HL-60/S4 treated with retinoic acid at 250 ng/mL for 4 days and 3 days (cell line): ENCODE data around the gene PPP1R3D.

Experiments
- in situ Hi-C: fragments of 300-500 bp; cut with MboI; formaldehyde crosslinking; loops from 2 replicates; pipeline ENCODE4 v1.7.0; 2022; ENCODE audit warnings: low sequenced_read_pairs

Gene PPP1R3D

DNA sequence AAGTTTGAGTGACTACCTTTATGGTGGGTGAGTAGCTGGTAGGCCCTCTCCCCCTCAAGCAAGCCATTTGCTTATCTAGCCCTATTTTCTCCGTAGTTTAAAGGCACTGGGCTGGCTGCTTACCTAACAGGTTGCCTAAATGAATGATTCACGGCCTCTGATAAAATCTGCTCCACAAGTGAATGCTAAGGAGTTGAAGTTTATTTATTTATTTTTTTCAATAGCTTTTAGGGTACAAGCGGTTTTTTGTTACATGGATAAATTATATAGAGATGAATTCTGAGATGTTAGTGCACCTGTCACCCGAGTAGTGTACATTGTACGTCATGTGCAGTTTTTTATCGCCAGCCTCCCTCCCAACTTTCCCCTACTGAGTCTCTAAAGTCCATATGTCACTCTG is 9.8 kb upstream of the PPP1R3D start:
- in situ Hi-C loops, result loop anchor here (25.0 kb wide), 1 partner anchor 1312 kb away; the partner anchor contains the start of gene CDH4

GRCh38 chr20:59948828-59949720 is 9.0 kb upstream of the PPP1R3D start:
- in situ Hi-C loops, result no loop called here

GRCh38 chr20:59948212-59948611 is 8.1 kb upstream of the PPP1R3D start:
- in situ Hi-C loops, result no loop called here

DNA sequence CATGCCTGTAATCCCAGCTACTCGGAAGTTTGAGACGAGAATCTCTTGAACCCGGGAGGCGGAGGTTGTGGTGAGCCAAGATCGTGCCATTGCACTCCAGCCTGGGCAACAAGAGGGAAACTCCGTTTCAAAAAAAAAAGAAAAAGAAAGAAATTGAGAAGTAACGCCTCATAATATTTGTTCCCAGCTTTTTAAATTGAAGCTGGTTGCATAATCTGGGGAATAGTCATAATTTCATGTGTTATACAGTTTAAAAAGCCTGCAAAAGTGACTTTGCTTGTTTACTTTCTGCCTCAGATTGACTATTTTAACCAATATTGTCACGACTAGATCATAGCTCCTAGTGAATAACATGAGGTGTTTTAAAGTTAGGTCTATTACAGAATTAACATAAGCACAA is 7.3 kb upstream of the PPP1R3D start:
- in situ Hi-C loops, result no loop called here

DNA sequence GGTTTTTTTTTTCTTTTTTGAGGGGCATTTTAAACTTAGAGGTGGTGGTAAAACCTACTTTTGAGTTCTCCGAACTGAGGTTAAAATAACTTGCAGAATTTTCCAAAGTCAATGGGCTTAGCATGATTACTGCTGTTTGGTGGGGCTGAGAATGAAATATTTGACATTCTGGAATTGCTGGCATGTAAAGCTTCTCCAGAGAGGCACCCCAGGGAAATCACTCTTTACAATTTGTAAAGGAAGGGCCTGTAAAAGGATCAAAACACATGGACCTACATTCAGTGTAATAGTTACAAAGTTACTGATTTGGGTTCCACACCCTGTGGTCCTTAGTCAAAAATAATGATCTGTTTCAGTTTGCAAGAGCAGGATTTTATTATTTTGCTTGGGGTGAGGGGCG is 5.6 kb upstream of the PPP1R3D start:
- in situ Hi-C loops, result no loop called here

DNA sequence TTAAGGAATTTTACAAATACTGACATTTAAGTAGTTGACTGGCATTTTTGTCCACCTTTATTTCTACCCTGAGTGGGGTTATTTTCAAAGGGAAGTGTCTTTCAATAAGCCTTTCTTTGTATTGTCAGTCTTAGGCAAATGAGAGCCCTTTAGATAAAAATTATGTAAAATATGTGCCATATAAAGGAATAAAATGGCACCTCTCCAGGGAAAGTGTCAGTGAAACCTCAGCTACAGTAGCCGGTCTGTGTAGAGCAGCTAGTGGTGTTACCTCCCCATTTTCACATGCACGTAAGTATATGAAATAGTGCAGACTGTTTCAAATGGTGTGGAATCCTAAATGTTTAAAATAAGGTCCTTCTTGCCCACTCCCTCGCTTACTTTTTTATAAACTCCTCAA is 5.1 kb upstream of the PPP1R3D start:
- in situ Hi-C loops, result no loop called here

- in situ Hi-C loops, result no loop called here
Observed at GRCh38 chr20:59944726-59945125, 4.6 kb upstream of the PPP1R3D start.

- in situ Hi-C loops, result no loop called here
Observed at GRCh38 chr20:59942245-59942644, 2.1 kb upstream of the PPP1R3D start.

DNA sequence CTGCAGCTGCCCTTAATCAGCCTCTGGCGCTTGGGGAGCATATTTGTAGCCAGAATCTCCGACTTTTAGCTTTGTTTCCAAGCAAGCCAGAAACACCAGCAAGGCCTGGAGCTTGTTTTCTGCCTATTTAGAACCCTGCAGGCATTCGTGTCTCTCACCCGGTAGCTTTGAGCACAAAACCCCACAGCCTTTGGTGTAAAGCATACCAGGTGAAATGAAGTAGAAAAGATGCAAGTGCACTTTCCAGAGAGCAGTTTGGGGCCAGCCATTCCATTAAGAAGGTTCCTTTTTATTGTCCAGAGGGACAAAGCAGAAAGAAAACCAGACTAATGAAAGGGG is 820 bp upstream of the PPP1R3D start:
- in situ Hi-C loops, result no loop called here

DNA sequence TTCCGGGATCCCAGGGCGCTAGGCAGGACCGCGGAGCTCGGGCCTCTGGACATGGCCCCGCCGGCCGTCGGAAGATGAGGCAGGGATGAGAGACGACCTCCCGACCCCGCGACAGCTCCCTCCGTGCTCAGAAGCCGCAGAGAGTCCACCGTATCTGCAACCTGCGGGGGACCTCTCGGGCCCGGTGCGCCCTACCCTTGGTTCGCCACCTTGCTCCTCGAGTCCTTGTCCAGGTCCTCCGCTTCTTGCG is 301 bp downstream of the PPP1R3D start:
- in situ Hi-C loops, result no loop called here

DNA sequence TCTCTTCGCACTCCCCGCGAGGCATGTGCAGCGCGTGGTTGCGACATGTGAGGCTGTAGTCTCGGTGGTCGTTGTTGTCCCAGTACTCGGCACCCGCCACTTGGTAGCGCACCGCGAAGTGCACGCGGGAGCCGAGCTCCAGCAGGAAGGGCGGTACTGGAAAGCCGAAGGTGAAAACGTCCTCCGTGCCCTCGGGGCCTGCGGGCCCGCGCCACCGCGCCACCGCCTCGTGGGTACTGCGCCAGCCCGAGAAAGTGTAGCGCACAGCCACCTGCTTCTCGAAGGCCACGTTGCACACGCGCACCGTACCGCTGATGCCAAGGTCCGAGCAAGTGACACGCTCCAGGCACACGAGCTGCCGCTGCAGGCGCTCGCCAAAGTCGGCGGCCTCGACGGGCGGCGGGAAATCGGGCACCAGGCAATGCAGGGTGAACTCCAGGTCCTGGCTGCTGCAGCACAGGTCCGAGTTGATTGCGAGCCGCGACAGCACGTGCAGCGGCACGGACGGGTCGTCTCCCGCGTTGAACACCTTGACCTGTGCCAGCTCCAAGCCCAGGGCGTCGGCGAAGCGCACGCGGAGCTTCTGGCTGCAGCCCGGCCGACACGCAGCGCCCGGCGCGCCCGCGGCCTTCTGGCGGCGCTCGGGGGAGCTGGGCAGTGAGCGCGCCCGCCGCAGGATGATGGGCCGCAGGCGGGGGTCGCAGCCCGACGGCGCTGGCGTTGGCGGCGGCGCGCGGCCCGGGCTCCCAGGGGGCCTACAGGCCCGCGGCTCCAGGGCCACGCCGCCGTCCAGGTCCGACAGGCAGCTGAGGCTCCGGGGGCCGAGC is 840 bp downstream of the PPP1R3D start:
- in situ Hi-C loops, result no loop called here

DNA sequence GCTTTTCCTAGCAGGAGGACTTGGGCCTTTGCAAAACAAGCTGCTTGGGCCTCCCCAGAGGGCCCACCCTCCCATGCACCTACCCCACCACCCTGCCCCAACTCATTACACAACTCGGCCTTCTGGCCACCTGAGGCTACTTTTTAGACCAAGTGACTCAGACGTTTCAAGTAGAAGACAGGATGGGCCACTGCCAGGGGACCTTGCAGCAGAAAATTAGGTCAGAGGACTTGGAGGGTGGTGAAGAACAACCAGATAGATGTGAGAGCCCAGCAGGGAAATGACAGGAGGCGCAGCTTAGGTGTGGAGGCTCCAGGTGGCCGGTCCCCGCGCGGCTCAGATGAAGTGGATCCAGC is 1.4 kb downstream of the PPP1R3D start:
- in situ Hi-C loops, result no loop called here

DNA sequence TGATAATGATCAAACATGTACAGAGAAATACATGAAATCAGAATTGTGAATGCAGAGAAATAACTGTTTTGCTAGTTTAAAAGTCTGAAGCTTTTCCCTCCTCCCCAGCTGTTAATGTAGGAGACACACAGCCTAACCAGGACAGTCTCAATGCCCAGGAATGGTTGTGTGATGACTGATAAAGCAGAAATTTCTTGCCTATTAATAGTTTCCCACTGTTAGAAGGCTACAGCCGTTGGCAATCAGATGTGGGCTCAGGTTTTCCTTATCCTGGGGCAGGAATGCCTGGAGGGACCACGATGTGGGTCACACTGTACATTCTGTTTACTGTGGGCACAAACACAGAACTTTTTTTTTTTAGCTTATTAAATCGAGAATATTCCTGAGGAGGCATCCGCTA is 1.9 kb downstream of the PPP1R3D start:
- in situ Hi-C loops, result no loop called here

- in situ Hi-C loops, result no loop called here
Observed at GRCh38 chr20:59937150-59937549, 3.0 kb downstream of the PPP1R3D start.

- in situ Hi-C loops, result no loop called here
Observed at GRCh38 chr20:59936409-59936808, 3.7 kb downstream of the PPP1R3D start.

DNA sequence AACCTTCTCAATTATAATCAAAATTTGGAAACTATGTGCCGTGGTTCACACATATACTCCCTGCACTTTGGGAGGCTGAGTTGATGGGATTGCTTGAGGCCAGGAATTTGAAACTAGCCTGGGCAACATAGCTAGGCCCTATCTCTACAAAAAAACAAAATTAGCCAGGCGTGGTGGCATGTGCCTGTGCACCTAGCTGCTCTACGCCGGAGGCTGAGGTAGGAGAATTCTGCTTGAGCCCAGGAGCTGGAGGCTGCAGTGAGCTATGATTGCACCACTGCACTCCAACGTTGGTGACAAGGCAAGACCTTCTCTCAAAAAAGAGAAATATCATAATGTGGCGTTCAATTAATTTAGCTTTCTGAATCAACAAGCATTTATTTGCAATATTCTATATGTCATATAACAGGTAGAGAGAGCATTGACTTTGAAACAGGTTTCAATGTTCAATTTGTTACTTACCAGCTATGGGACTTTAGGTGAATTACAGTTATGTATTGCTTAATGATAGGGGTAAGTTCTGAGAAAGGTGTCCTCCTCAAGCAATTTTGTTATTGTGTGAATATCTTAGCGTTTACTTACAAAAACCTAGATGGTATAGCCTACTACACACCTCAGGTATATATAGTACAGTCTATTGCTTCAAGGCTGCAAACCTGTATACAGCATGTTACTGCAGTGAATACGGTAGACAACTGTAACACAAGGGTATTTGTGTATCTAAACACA is 4.5 kb downstream of the PPP1R3D start:
- in situ Hi-C loops, result no loop called here

DNA sequence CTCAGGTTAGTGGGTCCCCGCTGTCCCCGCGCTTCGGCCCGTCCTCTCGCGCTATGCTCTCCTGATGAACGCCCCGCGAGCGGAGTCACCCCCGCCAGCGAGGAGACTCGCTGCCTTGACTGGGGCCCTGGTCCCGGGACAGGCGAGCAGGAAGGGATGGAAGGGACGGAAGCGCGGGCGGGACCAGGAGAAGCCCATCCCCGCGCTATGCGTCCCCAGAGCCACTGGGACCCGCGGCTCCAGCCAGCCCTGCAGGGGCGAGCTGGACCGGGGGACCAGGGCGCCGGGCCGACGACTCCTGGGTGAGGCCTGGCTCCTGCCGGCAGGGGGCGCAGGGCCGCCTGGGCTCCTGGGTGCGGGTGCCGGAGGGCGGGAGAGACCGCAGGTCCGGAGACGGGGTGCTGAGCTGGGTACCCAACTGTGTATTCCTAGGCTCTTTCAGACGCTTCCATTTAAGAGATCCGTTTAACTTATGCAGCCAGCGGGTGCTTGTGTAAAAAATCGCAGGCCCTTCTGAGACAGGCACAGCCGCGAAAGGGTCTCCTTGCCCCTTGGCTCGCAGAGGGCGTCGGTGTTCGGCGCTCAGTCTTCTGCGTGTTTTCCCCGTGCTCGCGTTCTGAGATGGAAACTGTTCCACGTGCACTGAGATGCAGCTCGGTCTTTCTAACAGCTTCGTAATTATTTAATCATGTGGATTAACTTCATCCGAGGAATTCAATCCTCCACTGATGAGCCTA is 6.1 kb downstream of the PPP1R3D start:
- in situ Hi-C loops, result no loop called here

- in situ Hi-C loops, result no loop called here
Observed at GRCh38 chr20:59933296-59933848, 6.7 kb downstream of the PPP1R3D start, which contains the start of gene SYCP2. TSS of gene SYCP2 (minus strand) at chr20:59933637. CDS start at chr20:59922413, 11,224 bp downstream.

DNA sequence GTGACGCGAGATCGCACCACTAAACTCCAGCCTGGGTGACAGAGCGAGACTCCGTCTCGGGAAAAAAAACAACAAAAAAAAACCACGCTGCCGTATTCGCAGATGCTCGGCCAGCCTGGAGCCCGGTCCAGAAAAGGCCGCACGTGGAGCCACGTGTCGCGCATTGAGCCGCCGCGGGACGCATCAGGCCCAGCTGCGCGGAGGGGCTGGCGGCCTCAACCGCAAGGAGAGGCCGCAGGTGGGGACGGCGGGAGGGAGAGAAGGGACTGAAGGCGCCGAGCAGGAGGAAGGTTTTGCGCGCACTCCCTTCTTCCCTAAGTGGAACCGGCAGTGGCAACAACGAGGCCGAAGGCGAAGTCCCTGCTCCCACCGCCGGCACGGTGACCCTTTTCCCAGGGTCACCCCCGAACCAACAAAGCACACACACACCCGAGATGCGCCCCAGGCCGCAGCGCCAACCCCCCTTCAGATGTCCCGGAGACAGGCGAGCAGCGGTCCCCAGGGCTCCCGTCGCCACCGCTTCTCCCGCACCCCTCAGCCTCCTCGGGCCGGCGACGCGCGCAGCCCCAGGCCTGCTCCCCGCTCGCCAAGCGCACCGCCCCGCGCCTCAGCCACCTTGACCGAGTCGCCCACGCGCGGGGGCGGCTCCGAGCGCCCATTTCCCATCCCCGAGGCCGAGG is 7.3 kb downstream of the PPP1R3D start:
- in situ Hi-C loops, result no loop called here
